ENCODE results near the gene SPPL3. TPM values are rescaled to one million over a fixed set of nuclear protein-coding genes. Genes with fewer than 3 reads are reported as not detected.

Gene SPPL3
- total RNA-seq, 2 experiments from 2014 or later, result 38.3 to 43.4 TPM

GRCh38 chr12:120887253-120888043, 16.7 kb downstream of the SPPL3 start:
- DNase-seq, result peak in 2 of 14 experiments; percentile 5 to 16
- no peak overlapping the region for H3K27ac ChIP-seq (ENCODE audit: low read depth in 1 of 2, low read length in 2 of 2)
- H3K4me3 ChIP-seq (ENCODE audit: low read length), result no peak overlapping the region
- Mint-ChIP-seq H3K27ac (peak overlapping the region; percentile 47), H3K36me3 (ENCODE audit: low read depth) (peaks cover 6% of the 10 kb centered on the region), H3K4me3 (no peak overlapping the region), H3K4me1 (ENCODE audit: low read depth) (peaks cover 72% of the 10 kb centered on the region), H3K9me3 (no peaks in the 10 kb centered on the region), H3K27me3 (no peaks in the 10 kb centered on the region)
- peak; percentile 44 for ATAC-seq (ENCODE audit: poor library complexity)
- no peak for TF ChIP-seq CTCF (IDR thresholded peaks at IDR 0.05)
- peaks cover 30% of the 10 kb centered on the region for H3K4me1 ChIP-seq (ENCODE audit: insufficient read depth, low read length)
- H3K9me3 ChIP-seq (ENCODE audit: control insufficient read depth in 1 of 2, insufficient read depth in 1 of 2, low read length in 2 of 2), result no peaks in the 10 kb centered on the region
- ChIA-PET CTCF (interaction anchor here (0.5 kb wide), 1 partner anchor 11 kb away, joined by 3 read pairs; no protein-coding TSS in a partner anchor), POLR2A (interaction anchor here (1.1 to 1.2 kb wide), 2 partner anchors 14 to 56 kb away, joined by 3 to 5 read pairs; no protein-coding TSS in a partner anchor)
- intact Hi-C loops (cut with DNase I, micrococcal nuclease), result loop anchor here in 1 of 2 experiments (10.0 kb wide), 1 partner anchor 93 kb away; no protein-coding TSS in a partner anchor
- no peaks in the 10 kb centered on the region for H3K36me3 ChIP-seq (ENCODE audit: insufficient read depth, low read length)
- no peaks in the 10 kb centered on the region for H3K27me3 ChIP-seq (ENCODE audit: control insufficient read depth in 1 of 2, insufficient read depth in 2 of 2, low read length in 2 of 2)

- intact Hi-C loops (cut with DNase I, micrococcal nuclease), result loop anchor here in 1 of 2 experiments (10.0 kb wide), 1 partner anchor 92 kb away; no protein-coding TSS in a partner anchor
- peak overlapping the region; percentile 9 for H3K4me3 Mint-ChIP-seq
- no peaks in the 10 kb centered on the region for H3K9me3 ChIP-seq (ENCODE audit: control insufficient read depth in 1 of 2, insufficient read depth in 1 of 2, low read length in 2 of 2)
- ATAC-seq (ENCODE audit: poor library complexity), result peak; percentile 77
- peak overlapping the region; percentile 47 for H3K27ac Mint-ChIP-seq
- TF ChIP-seq CTCF (IDR thresholded peaks at IDR 0.05), result no peak
- H3K36me3 ChIP-seq (ENCODE audit: insufficient read depth, low read length), result no peaks in the 10 kb centered on the region
- DNase-seq, result peak in 1 of 14 experiments; percentile 45
- peaks cover 74% of the 10 kb centered on the region for H3K4me1 Mint-ChIP-seq (ENCODE audit: low read depth)
- ChIA-PET POLR2A (interaction anchor here (0.6 to 2.6 kb wide), 5 partner anchors 15 to 860 kb away, joined by 3 to 14 read pairs (median 3); partner anchors contain the start of gene SPPL3), CTCF (interaction anchor here (0.5 to 1.0 kb wide), 3 partner anchors 10 to 29 kb away, joined by 3 to 5 read pairs (median 3); no protein-coding TSS in a partner anchor)
- H3K4me3 ChIP-seq (ENCODE audit: low read length), result no peak overlapping the region
- peaks cover 6% of the 10 kb centered on the region for H3K36me3 Mint-ChIP-seq (ENCODE audit: low read depth)
- no peak overlapping the region for H3K27ac ChIP-seq (ENCODE audit: low read depth in 1 of 2, low read length in 2 of 2)
- no peaks in the 10 kb centered on the region for H3K9me3 Mint-ChIP-seq
- H3K27me3 Mint-ChIP-seq, result no peaks in the 10 kb centered on the region
- no peaks in the 10 kb centered on the region for H3K27me3 ChIP-seq (ENCODE audit: control insufficient read depth in 1 of 2, insufficient read depth in 2 of 2, low read length in 2 of 2)
- peaks cover 30% of the 10 kb centered on the region for H3K4me1 ChIP-seq (ENCODE audit: insufficient read depth, low read length)
These were observed 17.7 kb downstream of the SPPL3 start for GRCh38 chr12:120886199-120887018.

- H3K9me3 Mint-ChIP-seq, result no peaks in the 10 kb centered on the region
- H3K36me3 Mint-ChIP-seq (ENCODE audit: low read depth), result peaks cover 6% of the 10 kb centered on the region
- H3K27ac Mint-ChIP-seq, result no peak overlapping the region
- no peak overlapping the region for H3K4me3 ChIP-seq (ENCODE audit: low read length)
- no peaks in the 10 kb centered on the region for H3K27me3 ChIP-seq (ENCODE audit: control insufficient read depth in 1 of 2, insufficient read depth in 2 of 2, low read length in 2 of 2)
- no peak for DNase-seq
- peaks cover 30% of the 10 kb centered on the region for H3K4me1 ChIP-seq (ENCODE audit: insufficient read depth, low read length)
- no peaks in the 10 kb centered on the region for H3K9me3 ChIP-seq (ENCODE audit: control insufficient read depth in 1 of 2, insufficient read depth in 1 of 2, low read length in 2 of 2)
- TF ChIP-seq CTCF (IDR thresholded peaks at IDR 0.05), result no peak
- ChIA-PET CTCF (interaction anchor here (1.0 kb wide), 2 partner anchors 28 to 238 kb away, joined by 4 to 5 read pairs; no protein-coding TSS in a partner anchor), POLR2A (interaction anchor here (0.6 to 2.6 kb wide), 2 partner anchors 18 to 102 kb away, joined by 3 to 14 read pairs; partner anchors contain the start of gene SPPL3)
- H3K36me3 ChIP-seq (ENCODE audit: insufficient read depth, low read length), result no peaks in the 10 kb centered on the region
- H3K4me3 Mint-ChIP-seq, result peak overlapping the region; percentile 46
- intact Hi-C loops (cut with DNase I, micrococcal nuclease), result loop anchor here in 1 of 2 experiments (10.0 kb wide), 1 partner anchor 91 kb away; no protein-coding TSS in a partner anchor
- H3K4me1 Mint-ChIP-seq (ENCODE audit: low read depth), result peaks cover 73% of the 10 kb centered on the region
- no peaks in the 10 kb centered on the region for H3K27me3 Mint-ChIP-seq
- ATAC-seq (ENCODE audit: poor library complexity), result no peak
- no peak overlapping the region for H3K27ac ChIP-seq (ENCODE audit: low read depth in 1 of 2, low read length in 2 of 2)
These were observed 18.6 kb downstream of the SPPL3 start for GRCh38 chr12:120885521-120885920.
